GM21529 (cell line): ENCODE measurements around the gene FMO2.

ENCODE experiments used
- ATAC-seq: cut with Tn5 transposase; IDR thresholded peaks from one replicate; pipeline ENCODE4 v1.9.1; 2021; ENCODE audit not compliant: unreplicated experiment

The FMO2 gene, protein sequence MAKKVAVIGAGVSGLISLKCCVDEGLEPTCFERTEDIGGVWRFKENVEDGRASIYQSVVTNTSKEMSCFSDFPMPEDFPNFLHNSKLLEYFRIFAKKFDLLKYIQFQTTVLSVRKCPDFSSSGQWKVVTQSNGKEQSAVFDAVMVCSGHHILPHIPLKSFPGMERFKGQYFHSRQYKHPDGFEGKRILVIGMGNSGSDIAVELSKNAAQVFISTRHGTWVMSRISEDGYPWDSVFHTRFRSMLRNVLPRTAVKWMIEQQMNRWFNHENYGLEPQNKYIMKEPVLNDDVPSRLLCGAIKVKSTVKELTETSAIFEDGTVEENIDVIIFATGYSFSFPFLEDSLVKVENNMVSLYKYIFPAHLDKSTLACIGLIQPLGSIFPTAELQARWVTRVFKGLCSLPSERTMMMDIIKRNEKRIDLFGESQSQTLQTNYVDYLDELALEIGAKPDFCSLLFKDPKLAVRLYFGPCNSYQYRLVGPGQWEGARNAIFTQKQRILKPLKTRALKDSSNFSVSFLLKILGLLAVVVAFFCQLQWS

DNA sequence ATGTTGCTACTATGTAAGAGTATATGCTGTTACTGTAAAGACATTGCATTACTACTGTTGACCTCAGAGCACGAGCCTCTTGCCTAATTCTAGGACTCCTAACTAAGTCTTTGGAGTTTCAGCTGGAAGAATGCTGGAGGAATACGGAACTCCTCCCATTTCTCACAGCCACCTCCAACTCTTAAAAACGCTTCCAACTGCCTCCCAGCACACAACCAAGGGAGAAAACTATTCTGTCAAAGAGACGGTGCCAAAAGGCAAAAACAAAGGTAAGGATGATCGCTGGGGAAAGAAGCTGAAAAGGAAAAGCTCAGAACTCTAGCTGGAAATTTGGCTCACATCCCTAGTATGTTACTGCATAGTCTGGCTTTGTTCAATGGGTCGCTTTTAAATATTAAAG lies at the start of gene FMO2:
FMO2 (plus strand) TSS at position 210 of the 400 bp plus-strand sequence. CDS start 414 bp downstream, outside the sequence.
- ATAC-seq = no peak

GRCh38 chr1:171137580-171137979 lies 47.5 kb upstream of the FMO2 start:
- ATAC-seq = no peak

- ATAC-seq = no peak
Measured at GRCh38 chr1:171138980-171139379, 46.1 kb upstream of the FMO2 start.

DNA sequence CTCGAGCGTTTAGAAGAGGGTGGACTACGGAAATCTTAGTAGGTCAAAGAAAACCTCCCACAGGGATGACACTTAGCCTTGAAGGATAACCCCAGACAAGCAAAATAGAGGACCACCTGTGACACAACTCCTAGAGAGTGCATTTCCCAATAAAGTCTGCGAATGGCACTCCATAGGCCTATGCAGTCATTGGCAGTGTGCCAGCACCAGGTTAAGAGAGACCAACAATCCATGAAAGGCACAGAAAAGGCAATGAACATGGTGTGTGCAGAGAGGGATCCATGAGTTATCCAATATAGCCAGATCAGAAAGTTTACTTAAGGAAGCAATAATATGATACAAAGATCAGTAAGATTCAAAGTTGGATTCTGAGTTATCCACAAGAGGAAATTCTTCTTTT lies 45.2 kb upstream of the FMO2 start:
- ATAC-seq = no peak

GRCh38 chr1:171140401-171140800 lies 44.7 kb upstream of the FMO2 start:
- no peak for ATAC-seq

- no peak for ATAC-seq
Measured at GRCh38 chr1:171140956-171141687, 44.0 kb upstream of the FMO2 start.

DNA sequence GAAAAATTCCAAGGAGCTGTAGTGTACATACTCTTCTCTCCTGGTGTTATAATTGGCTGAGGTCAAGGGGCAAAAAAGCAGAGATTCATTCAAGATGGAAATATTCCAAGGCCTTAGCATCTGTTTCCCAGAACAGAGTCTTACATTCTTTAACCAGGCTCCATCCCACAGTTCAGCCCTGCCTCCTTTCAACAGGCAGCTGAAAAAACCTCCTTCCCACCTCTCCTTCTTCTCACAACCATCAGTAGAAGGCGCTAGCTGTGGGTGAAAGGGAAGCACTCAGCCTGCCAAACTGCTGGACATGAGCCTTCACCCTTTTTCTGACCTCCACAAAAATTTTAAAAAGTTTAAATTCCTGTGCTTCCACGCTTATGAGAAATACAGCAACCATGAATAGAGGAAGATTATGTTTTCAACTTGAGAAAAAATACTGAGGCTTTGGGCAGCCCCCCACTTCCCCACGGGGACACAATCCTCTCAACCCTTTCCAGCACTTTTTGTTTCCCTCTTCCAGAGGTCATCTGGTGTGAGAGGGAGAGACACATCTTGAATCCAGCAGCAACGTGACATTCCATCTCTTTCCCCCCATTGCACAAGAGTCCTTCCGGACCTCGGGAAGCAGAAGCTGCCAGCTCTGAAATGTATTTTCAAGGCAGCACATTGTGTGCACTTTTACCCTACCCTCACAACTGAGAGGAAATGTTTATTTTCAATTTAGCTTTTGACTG lies 43.2 kb upstream of the FMO2 start:
- no peak for ATAC-seq

- no peak for ATAC-seq
Measured at GRCh38 chr1:171142416-171143385, 42.4 kb upstream of the FMO2 start.

DNA sequence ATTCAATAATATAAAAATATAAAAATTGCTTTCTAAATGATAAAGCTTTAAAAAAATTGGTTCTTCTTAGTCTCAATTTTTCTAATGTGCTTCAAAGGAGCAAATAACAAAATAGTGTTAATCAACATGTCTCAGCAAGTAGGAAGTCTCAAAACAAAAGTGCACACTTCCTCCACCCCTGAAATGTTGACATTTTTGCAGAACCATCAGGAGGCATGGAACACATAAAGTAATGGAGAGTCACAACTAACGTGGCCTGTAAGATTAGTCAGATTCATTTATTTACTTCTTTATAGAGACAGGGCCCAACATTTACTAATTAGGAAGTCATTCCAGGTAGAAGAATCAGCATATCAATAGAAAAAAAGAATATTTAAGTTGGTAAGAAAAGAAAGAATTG lies 34.9 kb upstream of the FMO2 start:
- ATAC-seq = no peak

DNA sequence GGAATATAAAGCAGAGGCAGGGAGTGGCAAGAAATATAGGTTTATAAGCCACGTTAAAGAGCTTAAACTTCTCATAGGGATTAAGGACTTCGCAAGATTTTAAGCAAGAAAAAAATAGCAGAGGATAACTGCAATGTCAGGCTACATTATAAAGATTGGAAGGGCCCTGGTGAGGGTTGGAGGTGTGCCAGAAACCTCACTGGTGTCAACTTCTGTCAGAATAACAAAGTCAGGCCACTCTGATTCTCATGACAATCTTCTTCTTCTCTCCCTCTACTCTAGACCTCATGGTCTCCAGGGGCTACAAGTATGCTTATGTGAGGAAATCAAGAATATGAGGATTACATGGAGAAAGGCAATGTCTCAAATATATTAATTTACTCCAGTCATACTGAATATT lies 32.6 kb upstream of the FMO2 start:
- no peak for ATAC-seq

DNA sequence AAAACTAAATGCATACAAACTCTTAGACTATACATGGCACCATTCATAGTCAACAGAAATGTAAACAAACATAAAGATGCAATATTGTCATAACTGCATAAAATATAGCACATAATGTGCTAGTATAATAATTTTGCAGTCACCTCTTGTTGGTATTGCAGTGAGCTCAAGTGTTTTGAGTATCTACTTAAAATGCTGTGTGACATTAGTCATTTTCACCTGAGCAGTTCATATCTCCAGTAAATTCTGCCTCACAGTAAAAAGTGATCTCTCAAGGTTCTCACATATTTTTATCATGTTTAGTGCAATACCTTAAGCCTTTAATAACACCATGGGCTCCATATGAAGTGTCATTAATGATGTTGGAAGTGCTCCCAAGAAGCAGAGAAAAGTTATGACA lies 29.6 kb upstream of the FMO2 start:
- ATAC-seq = no peak

DNA sequence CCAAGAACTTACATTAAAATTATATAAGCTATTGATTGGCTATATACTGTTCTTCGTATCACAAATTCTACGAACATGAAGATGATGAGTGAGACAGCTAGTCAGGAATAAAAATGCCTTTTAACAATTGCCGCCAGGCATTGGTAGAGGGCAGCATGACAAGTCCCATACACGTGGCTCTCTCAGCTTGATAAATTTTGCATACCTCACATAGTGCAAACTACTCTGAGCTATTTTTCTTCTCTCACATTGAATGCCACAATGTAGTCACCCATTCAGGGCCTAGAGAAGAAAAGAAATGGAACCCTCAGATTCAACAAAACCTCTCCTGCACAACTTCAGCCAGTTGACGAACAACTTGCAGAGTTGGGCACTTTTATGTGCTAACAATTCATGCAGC lies 27.0 kb upstream of the FMO2 start:
- ATAC-seq = no peak

- no peak for ATAC-seq
Measured at GRCh38 chr1:171158551-171158950, 26.5 kb upstream of the FMO2 start.

- no peak for ATAC-seq
Measured at GRCh38 chr1:171159148-171159547, 26.0 kb upstream of the FMO2 start.

GRCh38 chr1:171160211-171160610 lies 24.9 kb upstream of the FMO2 start:
- ATAC-seq = no peak

DNA sequence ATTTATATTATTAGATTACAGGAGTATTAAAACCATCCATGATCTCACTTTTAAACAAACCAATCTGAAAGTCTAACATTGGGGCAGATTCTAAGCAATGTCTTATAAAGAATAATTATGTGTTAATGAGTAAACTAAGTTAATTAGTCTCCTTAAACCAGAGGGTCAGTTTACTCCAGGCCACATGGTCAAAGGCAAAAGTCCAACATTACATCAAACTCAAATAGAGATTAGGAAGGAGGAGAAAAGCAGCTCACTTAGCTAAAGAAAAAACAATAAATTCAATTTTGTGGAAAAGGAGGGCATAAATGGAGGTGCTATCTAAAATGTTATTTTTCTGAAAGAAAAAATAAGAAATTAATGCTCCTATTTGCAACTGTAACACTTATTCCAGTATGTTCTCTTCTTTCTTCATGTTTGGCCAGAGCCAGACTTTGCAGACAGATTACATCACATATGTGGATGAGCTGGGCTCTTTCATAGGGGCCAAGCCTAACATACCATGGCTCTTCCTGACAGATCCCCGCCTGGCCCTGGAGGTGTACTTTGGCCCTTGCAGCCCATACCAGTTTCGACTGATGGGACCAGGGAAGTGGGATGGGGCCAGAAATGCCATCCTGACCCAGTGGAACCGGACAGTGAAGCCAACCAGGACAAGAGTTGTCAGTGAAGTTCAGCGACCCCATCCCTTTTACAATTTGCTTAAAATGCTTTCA lies 24.3 kb upstream of the FMO2 start:
- no peak for ATAC-seq

GRCh38 chr1:171161431-171161830 lies 23.7 kb upstream of the FMO2 start:
- ATAC-seq = no peak

DNA sequence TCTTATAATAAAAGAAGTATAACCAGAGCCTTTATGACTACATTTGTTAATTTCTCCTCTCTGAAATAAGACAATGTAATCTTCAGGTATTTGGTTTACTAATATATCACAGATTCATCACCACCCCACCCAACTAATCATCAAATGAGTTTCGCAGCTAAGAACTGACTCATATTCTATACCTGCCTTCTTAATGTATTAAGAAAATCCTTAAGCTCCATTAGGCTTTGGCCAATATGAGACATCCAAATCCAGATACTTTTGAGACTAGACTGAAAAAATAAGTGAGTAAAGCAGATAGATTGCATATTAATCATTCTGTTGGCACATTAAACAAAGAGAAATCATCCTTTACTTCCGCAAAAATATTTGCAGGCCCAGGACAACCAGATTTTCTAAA lies 18.7 kb upstream of the FMO2 start:
- ATAC-seq = no peak

- no peak for ATAC-seq
Measured at GRCh38 chr1:171167785-171168184, 17.3 kb upstream of the FMO2 start.

- ATAC-seq = no peak
Measured at GRCh38 chr1:171172471-171172870, 12.6 kb upstream of the FMO2 start.
